ENCODE measurements around the gene ARL15. TPM values are rescaled to one million over a fixed set of nuclear protein-coding genes. Genes with fewer than 3 reads are reported as not detected.

Gene ARL15
- total RNA-seq, 1 experiment from 2014 or later: 0.64 TPM

DNA sequence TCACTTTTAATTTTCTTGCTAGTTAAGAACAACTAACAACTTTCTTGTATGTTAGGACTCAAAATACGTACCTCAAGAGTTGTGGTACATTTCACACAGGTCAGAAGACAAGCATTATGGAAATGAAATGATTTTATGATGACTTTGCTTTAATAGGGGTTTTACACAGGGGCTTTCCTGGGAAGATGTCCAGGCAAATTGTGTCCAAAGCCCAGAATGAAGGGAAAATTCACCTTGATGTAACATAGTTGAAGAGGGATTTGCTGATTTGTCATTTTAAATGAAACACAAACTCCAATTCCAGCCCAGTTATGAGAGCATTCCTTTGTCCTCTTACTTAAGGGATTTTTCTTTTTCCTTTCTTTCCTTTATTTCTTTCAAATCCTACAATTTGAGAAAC, 89.2 kb downstream of the ARL15 start:
- in situ Hi-C loops (cut with HindIII; ENCODE audit: low sequenced_read_pairs): no loop called here
- no peak for DNase-seq (ENCODE audit: low spot score)

DNA sequence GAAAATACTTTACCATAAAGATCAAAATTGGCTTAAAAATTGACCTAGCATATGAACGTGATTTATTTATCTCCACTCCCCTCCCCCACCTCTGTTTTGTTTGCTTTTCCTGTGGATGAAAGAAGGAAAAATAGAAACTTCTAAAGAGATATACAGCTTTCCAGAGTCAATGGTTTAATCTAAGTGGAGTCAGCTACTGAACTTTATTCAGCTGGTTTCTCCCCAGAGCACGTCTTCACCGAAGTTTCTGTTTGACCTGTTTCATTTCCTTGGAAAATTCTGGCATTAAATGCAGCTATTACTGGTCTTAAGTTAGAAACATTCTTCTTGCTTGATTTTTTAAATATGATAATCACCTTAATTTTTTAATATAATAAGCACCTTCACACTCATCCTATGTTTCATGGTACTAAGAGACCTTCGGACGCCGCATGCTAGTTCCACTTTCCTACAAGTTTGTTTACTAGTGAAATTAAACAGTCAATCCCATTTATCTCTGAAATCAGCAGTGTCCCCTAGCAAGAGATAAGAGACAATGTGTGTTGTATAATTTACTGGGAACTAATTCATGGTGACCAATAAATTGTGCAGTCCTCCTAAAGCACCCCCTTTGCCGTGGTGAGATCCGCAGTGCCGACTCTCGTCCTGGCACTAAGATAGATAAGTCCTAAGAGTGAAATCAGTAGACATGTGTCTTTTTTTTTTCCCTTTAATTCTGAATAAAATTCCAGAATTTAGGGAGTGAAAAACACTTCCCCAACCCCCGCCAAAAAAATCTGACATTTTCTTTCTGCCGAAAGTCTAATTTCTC, 89.9 kb downstream of the ARL15 start:
- in situ Hi-C loops (cut with HindIII; ENCODE audit: low sequenced_read_pairs): no loop called here
- no peak for DNase-seq (ENCODE audit: low spot score)

DNA sequence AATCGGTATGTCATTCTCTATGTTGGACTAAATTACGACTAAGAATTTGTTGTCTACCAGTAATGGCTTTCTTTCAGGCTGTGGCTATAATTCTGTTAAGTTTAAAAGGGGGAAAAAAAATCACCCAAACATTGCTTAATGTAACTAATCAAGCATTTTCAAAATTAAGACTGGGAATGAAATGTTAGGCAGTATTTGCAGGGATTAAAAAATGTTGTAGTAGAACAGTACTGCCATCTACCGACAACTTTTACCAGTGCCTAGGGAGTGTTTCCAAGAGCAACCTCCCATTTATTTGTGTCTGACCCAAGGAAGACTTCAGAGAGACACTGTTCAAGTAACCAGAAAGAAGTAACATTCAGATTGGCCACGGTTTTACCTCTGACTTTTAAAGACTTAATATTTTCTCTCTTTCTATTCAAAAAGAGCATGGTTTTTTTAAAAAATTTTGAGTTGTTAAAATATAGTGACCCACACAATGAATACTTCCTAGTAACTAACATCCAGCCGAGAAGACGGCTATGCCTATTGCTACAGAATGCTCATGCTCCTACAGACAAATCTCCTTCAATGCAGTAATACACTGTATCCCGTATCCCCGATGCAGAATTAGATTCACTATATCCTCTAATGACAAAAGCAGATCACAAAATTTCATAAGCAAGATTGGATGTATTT, 92.4 kb downstream of the ARL15 start:
- DNase-seq (ENCODE audit: low spot score): peak; percentile 82
- in situ Hi-C loops (cut with HindIII; ENCODE audit: low sequenced_read_pairs): no loop called here

DNA sequence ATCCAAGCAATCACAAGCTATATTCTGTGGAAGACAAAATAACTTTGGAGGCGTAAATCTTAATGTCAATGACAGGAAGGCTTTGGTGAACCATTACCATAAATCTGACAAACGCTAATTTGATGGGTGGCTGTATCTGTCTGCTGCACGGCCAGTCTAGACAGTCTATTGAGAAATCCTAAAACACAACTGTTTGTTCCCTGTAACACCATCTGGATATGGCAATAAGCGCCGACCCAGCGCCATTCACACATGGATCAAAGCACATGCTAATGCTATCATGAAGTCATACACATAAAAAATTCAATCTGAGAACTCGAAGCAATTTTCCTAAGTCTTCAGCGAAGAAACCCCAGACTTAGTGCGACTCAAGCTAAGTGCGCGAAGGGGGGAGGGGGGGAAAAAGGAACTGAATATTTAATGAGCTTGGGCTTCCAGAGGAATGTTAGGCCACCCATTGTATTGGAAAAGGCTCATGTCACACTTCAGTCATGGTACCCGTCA, 95.1 kb downstream of the ARL15 start:
- no peak for DNase-seq (ENCODE audit: low spot score)
- in situ Hi-C loops (cut with HindIII; ENCODE audit: low sequenced_read_pairs): no loop called here

DNA sequence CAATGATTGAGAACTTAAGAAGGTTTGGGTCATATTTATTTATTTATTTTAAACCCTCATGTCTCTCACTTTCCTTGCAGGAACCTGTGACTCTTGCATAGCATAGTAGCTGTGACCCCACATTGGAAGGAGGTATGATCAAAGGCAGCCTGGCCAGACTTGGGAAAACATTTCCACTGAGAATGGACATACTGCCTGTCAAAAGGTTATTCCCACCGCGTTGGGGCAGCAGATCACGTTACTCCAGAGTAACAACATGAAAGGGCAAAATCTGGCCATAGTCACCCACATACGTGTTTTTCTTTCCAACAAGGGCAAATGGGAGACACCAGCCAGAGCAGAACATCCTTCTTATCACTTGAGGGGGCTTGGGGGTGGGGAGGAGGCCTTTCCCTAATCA, 95.7 kb downstream of the ARL15 start:
- in situ Hi-C loops (cut with HindIII; ENCODE audit: low sequenced_read_pairs): no loop called here
- DNase-seq (ENCODE audit: low spot score): no peak

DNA sequence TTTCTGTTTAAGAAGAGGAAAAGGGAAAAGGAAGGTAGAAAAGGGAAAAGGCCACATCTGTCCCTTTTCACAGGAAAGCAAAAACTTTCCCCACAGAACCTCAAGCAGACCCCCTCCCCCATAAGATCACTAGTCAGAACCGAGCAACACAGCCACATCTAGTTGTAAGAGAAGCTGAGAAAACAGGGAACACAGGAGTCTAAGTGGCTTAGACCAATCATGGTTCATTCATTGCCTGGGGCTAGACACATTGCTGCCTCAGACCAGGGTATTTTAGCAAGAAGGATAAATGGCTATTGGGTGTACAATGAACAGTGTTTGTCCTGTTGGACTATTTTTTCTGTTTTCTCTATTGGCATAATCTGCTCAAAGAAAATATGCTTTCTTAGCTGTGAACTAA, 98.0 kb downstream of the ARL15 start:
- in situ Hi-C loops (cut with HindIII; ENCODE audit: low sequenced_read_pairs): no loop called here
- no peak for DNase-seq (ENCODE audit: low spot score)

DNA sequence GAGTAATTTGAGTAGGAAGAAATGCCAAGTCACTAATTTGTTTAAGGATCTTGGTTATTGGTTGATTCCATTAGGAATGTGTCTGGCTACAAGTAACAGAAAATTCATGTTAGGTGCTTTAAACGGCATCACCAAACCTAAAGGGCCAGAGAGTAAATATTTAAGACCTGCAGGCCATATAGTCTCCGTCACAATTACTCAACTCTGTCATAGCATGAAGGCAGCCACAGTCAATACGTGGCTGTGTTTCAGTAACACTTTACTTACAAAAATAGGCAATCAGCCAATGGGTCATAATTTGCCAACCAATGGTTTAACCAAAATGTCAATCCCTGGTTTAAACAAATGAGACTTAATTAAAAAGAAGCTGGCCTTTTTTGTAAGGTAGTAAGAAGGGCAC, 98.5 kb downstream of the ARL15 start:
- no peak for DNase-seq (ENCODE audit: low spot score)
- in situ Hi-C loops (cut with HindIII; ENCODE audit: low sequenced_read_pairs): no loop called here

DNA sequence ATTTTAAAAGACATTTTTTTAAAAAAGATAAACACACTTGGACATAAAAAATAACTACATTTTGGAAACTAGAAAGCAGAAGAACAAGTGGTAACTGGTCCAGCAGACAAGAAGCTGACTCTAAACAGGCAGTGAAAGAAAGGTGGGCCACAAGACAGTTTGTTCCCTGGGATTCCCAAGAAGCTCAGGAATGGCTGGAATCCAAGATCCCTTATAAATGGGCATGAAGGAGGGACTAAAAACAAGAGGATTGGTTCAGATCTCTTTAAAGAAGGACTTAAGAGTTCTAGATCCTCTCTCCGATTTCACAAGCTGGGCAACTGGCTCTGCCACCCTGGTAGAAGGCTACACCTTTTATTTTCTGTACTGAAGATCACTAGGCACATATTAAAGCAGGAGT, 102.8 kb downstream of the ARL15 start:
- no peak for DNase-seq (ENCODE audit: low spot score)
- in situ Hi-C loops (cut with HindIII; ENCODE audit: low sequenced_read_pairs): no loop called here

DNA sequence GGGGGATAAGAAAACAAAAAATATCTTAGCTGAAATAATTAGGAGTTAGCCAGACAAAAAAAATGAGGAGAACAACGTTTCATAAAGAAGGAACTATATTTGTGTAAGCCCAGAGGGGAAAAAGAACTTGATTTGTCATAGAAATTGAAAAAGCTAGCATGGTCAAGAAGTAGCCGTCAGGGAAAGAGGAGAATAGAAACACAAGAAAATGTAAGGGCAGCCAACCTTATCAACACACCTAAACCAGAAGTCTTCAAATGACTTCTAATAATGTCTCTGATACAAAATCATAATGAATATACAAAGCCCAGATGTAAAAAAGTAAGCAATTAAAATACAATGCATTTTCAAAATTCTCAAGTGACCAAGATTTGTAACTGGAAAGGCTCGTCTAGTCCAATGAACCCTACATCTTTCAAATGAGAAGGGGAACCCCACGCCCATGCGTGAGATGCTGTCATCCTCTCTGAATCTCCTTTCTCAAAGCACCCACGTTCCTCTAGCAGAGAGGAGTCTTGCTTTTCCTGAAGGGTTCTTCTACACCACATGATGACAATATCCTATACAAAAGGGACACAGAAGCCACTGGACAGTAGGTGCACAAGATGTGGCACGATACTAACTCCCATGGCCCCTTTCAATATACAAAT, 103.7 kb downstream of the ARL15 start:
- in situ Hi-C loops (cut with HindIII; ENCODE audit: low sequenced_read_pairs): no loop called here
- no peak for DNase-seq (ENCODE audit: low spot score)

DNA sequence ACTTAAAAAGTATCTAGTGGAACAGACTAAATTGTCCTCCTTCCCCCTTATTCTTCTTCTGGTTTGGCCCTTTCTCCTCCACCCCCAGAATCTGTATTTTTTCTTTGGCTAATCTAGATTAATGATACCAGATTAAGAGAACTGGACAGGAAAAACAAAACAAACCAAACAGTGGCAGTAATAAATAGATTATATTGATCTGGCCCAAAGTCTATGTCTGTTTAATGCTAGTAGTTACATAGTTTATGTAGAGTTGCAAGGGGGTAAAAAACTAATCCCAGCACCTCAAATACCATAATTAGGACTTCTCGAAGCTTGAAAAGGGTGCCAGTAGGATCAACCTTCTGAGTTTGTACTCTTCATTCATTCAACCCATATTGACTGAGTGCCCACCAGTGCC, 104.5 kb downstream of the ARL15 start:
- in situ Hi-C loops (cut with HindIII; ENCODE audit: low sequenced_read_pairs): no loop called here
- no peak for DNase-seq (ENCODE audit: low spot score)

DNA sequence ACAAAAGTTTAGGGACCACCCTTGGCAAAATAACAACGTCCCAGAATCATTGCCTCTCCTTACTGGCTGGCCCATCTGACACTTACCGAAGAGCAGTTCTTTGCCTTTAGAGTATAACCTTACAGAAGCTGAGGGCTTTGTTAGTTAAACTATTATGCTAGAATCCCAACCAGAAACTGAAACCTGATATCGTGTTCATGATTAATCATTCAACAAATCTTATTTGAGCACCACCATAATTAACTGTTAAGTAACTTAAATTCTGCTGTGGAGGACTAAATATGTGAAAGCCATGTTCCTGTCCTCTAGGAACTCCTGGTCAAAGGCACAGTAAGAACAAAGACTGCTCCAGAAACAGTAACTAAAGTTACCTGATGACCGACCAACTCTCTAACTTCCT, 104.9 kb downstream of the ARL15 start:
- no peak for DNase-seq (ENCODE audit: low spot score)
- in situ Hi-C loops (cut with HindIII; ENCODE audit: low sequenced_read_pairs): no loop called here

DNA sequence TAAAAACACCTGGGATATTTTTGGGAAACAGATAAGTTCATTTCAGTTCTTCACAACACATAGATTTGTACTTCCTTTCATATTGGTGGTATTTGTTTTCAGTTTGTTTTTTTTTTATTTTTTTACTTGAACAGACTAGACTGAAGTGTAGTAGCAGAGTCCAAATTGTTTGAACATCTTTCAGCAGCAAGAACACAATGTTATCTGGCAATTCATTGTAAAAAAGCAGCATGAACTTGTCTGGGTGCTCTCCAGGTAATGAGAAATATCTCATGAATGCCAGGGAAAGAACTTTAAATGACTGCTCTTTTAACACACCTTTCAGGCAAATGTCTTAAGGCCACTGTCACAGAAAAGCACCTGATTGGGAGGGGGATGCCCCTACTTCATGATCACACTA, 113.4 kb downstream of the ARL15 start:
- DNase-seq (ENCODE audit: low spot score): no peak
- in situ Hi-C loops (cut with HindIII; ENCODE audit: low sequenced_read_pairs): no loop called here

DNA sequence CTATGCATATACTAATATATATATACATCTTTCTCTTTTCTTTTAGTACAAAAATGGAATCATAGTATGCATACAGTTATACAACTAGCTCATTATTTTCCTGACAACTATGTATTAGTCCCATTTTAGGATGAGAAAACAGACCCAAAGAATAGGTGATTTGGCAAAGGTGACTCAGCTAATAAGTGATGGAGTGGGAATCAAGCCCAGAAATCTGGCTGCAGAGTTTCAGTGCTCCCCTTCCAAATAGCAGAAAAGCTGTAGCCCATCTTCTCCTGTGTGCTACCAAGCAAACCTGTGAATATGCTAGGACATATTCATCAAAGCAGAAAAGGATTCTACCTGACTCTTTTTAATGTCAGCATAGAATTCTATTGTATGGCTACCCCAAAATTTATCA, 114.7 kb downstream of the ARL15 start:
- in situ Hi-C loops (cut with HindIII; ENCODE audit: low sequenced_read_pairs): no loop called here

DNA sequence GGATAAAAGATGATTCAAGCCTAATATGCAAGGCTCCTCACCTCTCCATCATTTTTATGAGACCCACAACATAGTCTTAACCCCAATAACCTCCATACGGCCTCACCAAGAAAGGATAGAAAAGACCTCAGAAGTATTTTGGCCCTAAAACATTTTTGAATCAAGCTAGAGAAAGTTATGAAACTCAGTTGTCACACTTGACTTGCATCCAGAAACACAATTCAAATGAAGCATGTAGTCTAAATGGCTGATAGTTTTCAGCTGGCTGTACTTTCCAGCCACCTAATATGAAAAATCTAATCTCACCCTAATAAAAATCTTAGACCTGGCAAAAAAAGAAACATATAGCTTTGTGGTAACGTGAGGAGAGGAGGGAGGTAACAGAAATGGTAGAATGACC, 116.1 kb downstream of the ARL15 start:
- in situ Hi-C loops (cut with HindIII; ENCODE audit: low sequenced_read_pairs): no loop called here

More for the DNA sequence above, 114.7 kb downstream of the ARL15 start:
- no peak for DNase-seq (ENCODE audit: low spot score)

DNA sequence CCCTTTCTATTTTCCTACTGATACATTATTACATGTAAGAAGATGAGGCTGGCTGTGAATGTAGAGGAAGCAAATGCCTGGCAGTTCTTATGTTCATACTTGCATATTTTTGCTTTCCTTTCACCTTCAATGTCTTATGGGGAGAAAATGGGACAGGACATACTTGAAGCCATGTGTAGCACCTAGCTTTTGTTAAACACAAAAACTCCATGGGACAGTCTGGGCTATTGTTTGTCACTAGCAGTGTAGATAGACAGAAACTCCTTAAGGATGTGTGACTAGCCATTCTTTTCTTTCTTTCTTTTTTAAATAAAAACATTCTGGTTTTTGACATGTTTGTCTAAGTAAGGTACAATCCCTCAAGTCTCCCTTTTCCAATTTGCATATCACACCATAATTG, 122.7 kb downstream of the ARL15 start:
- in situ Hi-C loops (cut with HindIII; ENCODE audit: low sequenced_read_pairs): no loop called here
- no peak for DNase-seq (ENCODE audit: low spot score)

More for the DNA sequence above, 116.1 kb downstream of the ARL15 start:
- DNase-seq (ENCODE audit: low spot score): no peak

DNA sequence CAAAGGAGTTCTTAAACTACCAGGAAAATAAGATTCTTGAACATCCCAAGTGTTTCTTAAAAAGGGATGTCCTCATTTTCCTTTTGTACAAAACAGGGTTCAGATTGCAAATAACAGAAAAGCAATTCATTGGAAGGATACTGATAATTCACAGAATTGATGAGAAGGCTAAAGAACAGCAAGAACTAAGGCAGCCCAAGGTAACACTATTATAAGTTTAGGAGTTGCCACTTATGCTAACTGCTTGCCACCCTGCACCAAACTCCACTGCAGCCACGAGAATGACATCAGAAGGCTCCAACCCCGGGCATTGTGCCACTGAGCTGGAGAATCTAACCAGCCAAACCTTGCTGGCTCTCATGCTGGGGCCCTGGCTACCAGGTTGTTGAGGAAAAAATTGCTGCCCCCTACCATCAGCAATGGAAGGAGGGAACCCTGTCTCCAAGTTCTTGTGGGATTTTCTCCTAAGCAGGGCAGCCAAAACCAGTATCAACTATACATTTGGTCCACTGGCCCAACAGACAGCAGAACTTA, 123.4 kb downstream of the ARL15 start:
- peak; percentile 36 for DNase-seq (ENCODE audit: low spot score)
- in situ Hi-C loops (cut with HindIII; ENCODE audit: low sequenced_read_pairs): no loop called here

DNA sequence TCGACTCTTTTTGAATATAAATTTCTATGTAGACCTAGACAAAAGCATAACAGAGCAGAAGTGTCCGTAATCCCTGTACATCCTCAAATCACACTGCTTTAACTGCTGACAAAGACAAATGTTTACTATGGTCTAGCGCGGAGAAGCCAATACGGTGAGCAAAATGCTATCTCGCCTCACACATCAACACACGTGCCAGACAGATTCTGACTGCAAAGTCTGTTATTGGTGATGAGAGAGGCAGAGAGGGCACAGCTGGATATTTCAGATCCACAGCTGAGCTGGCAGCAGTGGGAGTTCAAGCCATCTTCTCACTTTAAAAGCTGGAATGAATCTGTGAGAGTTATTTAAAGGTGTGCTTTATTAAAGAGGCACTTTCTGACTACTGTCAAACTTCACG, 124.3 kb downstream of the ARL15 start:
- in situ Hi-C loops (cut with HindIII; ENCODE audit: low sequenced_read_pairs): no loop called here
- DNase-seq (ENCODE audit: low spot score): no peak

DNA sequence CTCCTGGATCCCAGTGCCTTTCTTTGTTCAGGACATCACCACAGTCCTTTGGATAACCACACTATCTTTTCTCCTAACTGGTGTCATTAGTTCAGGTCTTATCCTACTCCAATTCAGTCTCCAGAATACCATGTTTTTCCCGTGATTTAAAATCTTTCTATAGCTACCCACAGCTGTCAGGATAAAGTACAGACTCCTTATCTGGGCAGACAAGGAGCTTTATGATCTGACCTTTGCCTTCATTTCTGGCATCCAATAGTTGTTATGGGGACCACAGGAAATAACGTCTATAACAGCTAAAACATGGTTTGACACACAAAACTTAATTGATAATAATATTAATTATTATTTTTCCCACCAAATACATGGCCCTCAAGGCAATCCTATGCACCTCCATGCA, 125.6 kb downstream of the ARL15 start:
- in situ Hi-C loops (cut with HindIII; ENCODE audit: low sequenced_read_pairs): no loop called here
- DNase-seq (ENCODE audit: low spot score): no peak

DNA sequence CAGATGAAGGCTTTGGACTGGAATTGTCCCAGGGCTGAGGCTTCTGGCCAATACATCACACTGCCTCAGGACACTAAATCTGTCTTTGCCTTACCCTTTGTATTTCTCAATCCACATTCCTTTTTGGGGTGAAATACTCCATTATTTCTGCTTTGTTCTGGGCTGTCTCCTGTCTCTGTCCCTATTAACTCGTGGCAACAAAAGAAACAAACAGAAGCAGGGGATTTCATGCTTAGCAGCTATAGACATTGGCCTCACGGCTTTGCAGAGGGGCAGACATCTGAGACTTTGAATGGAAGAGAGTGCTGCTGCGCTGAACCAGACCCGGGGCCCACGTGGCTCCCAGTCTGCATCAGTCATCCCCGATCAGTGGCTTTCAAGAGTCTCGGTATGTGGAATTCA, 129.7 kb downstream of the ARL15 start:
- in situ Hi-C loops (cut with HindIII; ENCODE audit: low sequenced_read_pairs): no loop called here
- DNase-seq (ENCODE audit: low spot score): no peak

DNA sequence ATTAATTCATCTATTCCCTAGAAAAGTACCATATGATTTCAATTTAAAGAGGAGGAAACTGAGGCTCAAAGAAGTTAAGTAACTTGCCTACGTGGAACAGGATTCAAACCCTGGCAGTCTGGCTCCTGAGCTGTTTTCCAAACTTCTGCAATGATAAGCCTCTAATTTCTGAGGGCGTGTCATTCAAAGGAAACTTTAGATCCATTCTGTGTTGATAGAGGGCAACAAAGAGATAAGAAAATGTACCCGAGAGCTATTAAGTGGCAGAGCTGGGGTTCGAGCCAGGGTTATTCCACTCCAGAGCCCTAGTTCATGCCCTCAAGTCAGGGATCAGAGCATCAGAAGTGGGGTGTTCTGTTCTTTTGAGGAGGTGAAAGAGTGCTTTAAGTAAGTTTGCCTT, 131.4 kb downstream of the ARL15 start:
- no peak for DNase-seq (ENCODE audit: low spot score)
- in situ Hi-C loops (cut with HindIII; ENCODE audit: low sequenced_read_pairs): no loop called here

Data from G401 (cell line).